Non-pigmented ciliary epithelial cell (primary cell): ENCODE measurements around the gene KANK4.

Experiments
- DNase-seq: peaks from one replicate; pipeline ENCODE4 v3.0.0-alpha.2; 2010; ENCODE audit warnings: low read depth

The KANK4 gene

GRCh38 chr1:62336995-62337705, 17.9 kb upstream of the KANK4 start:
- no peak for DNase-seq

GRCh38 chr1:62336638-62336994, 17.4 kb upstream of the KANK4 start:
- no peak for DNase-seq

GRCh38 chr1:62335656-62336055, 16.4 kb upstream of the KANK4 start:
- DNase-seq, result no peak

- no peak for DNase-seq
Observed at GRCh38 chr1:62334434-62334985, 15.3 kb upstream of the KANK4 start.

- no peak for DNase-seq
Observed at GRCh38 chr1:62333441-62333840, 14.2 kb upstream of the KANK4 start.

GRCh38 chr1:62327360-62328055, 8.3 kb upstream of the KANK4 start:
- no peak for DNase-seq

- peak; percentile 24 for DNase-seq
Observed at GRCh38 chr1:62325681-62326080, 6.4 kb upstream of the KANK4 start.

- DNase-seq, result no peak
Observed at GRCh38 chr1:62325081-62325480, 5.8 kb upstream of the KANK4 start.

- peak; percentile 28 for DNase-seq
Observed at GRCh38 chr1:62321446-62321845, 2.2 kb upstream of the KANK4 start.

- no peak for DNase-seq
Observed at GRCh38 chr1:62318320-62318755, 896 bp downstream of the KANK4 start.

GRCh38 chr1:62317021-62317768, 2.0 kb downstream of the KANK4 start:
- no peak for DNase-seq

GRCh38 chr1:62316135-62316534, 3.1 kb downstream of the KANK4 start:
- DNase-seq, result no peak

- DNase-seq, result no peak
Observed at GRCh38 chr1:62315387-62315786, 3.8 kb downstream of the KANK4 start.

- DNase-seq, result no peak
Observed at GRCh38 chr1:62314454-62315350, 4.5 kb downstream of the KANK4 start.

- DNase-seq, result no peak
Observed at GRCh38 chr1:62312698-62313097, 6.5 kb downstream of the KANK4 start.

- DNase-seq, result no peak
Observed at GRCh38 chr1:62311473-62311943, 7.7 kb downstream of the KANK4 start.

- DNase-seq, result no peak
Observed at GRCh38 chr1:62309906-62310305, 9.3 kb downstream of the KANK4 start.

- no peak for DNase-seq
Observed at GRCh38 chr1:62308606-62309005, 10.6 kb downstream of the KANK4 start.

- DNase-seq, result no peak
Observed at GRCh38 chr1:62307895-62308492, 11.2 kb downstream of the KANK4 start.

GRCh38 chr1:62307446-62307845, 11.8 kb downstream of the KANK4 start:
- no peak for DNase-seq

- DNase-seq, result no peak
Observed at GRCh38 chr1:62306065-62306464, 13.2 kb downstream of the KANK4 start.
